Neural cell (in vitro differentiated cells): ENCODE data around the gene PARVG. TPM values are rescaled to one million over a fixed set of nuclear protein-coding genes. Genes with fewer than 3 reads are reported as not detected.

Source experiments
- H2AFZ ChIP-seq: fragments of 200-600, 300-800 bp; sonication (generic), shearing (Covaris generic); 2 replicates; pipeline ENCODE4 v1.6.0; 2014; ENCODE audit warnings: low read depth, mild to moderate bottlenecking, antibody characterized with exemption, low read length, moderate library complexity
- H3F3A ChIP-seq: fragments of 200-600 bp; shearing (Covaris generic); 2 replicates; pipeline ENCODE4 v1.6.1; 2016; ENCODE audit warnings: mild to moderate bottlenecking, moderate library complexity, mixed read lengths, antibody characterized with exemption, low read length; ENCODE audit not compliant: insufficient read depth, poor library complexity, severe bottlenecking
- H3K27ac ChIP-seq: fragments of 200-600, 300-800 bp; sonication (generic), shearing (Covaris generic); 2 replicates; pipeline ENCODE4 v1.5.1; 2014; ENCODE audit warnings: mild to moderate bottlenecking, low read length, moderate library complexity
- H3K27me3 ChIP-seq: fragments of 300-800, 200-600 bp; sonication (generic), shearing (Covaris generic); 2 replicates; pipeline ENCODE4 v1.6.0; 2014; ENCODE audit warnings: mild to moderate bottlenecking, low read depth, low read length, moderate library complexity; ENCODE audit not compliant: insufficient read depth
- H3K36me3 ChIP-seq: fragments of 300-800, 200-600 bp; sonication (generic), shearing (Covaris generic); 2 replicates; pipeline ENCODE4 v1.5.1; 2014; ENCODE audit warnings: mild to moderate bottlenecking, antibody characterized with exemption, low read length, moderate library complexity; ENCODE audit not compliant: insufficient read depth
- H3K4me2 ChIP-seq: fragments of 300-800, 200-600 bp; sonication (generic), shearing (Covaris generic); 2 replicates; pipeline ENCODE4 v1.6.0; 2014; ENCODE audit warnings: mild to moderate bottlenecking, low read length
- H3K4me3 ChIP-seq: fragments of 300-800, 200-600 bp; sonication (generic), shearing (Covaris generic); 2 replicates; pipeline ENCODE4 v1.5.1; 2014; ENCODE audit warnings: mild to moderate bottlenecking, low read length, moderate library complexity
- H3K79me2 ChIP-seq: fragments of 200-600 bp; shearing (Covaris generic); replicated peaks from 2 replicates; pipeline ENCODE4 v1.6.0; 2014; ENCODE audit warnings: mild to moderate bottlenecking, low read length, moderate library complexity; ENCODE audit not compliant: insufficient read depth
- H3K9ac ChIP-seq: fragments of 300-800, 200-600 bp; sonication (generic), shearing (Covaris generic); 2 replicates; pipeline ENCODE4 v1.6.1; 2016; ENCODE audit warnings: mild to moderate bottlenecking, low read length, mixed read lengths
- H3K9me2 ChIP-seq: fragments of 200-600 bp; shearing (Covaris generic); 2 replicates; pipeline ENCODE4 v1.6.1; 2016; ENCODE audit warnings: mild to moderate bottlenecking, low read length, mixed read lengths; ENCODE audit not compliant: insufficient read depth
- H3K9me3 ChIP-seq: fragments of 200-600, 300-800 bp; sonication (generic), shearing (Covaris generic); 2 replicates; pipeline ENCODE4 v1.6.1; 2016; ENCODE audit warnings: mild to moderate bottlenecking, mixed run types, low read length, moderate library complexity, mixed read lengths
- H4K20me1 ChIP-seq: fragments of 200-600 bp; shearing (Covaris generic); 2 replicates; pipeline ENCODE4 v1.6.1; 2016; ENCODE audit warnings: mild to moderate bottlenecking, mixed run types; ENCODE audit not compliant: insufficient read depth
- CTCF ChIP-seq: fragments of 450-650 bp; IDR thresholded peaks from 2 replicates; pipeline ENCODE4 v1.5.1; 2014; ENCODE audit warnings: antibody characterized with exemption, mild to moderate bottlenecking, moderate library complexity; ENCODE audit not compliant: poor library complexity, severe bottlenecking
- EP300 ChIP-seq: fragments of 450-650 bp; conservative IDR thresholded peaks from 2 replicates; pipeline ENCODE4 v1.6.1; 2014; ENCODE audit warnings: antibody characterized with exemption, mild to moderate bottlenecking, moderate library complexity; ENCODE audit not compliant: poor library complexity, severe bottlenecking
- EZH2 ChIP-seq: fragments of 200-600, 300-800 bp; shearing (Covaris generic), sonication (generic); IDR thresholded peaks from 2 replicates; pipeline ENCODE4 v1.6.1; 2014; ENCODE audit warnings: antibody characterized with exemption, low read length, borderline replicate concordance, mild to moderate bottlenecking; ENCODE audit not compliant: insufficient read depth, poor library complexity, severe bottlenecking
- MXI1 ChIP-seq: fragments of 450-650 bp; conservative IDR thresholded peaks from 2 replicates; pipeline ENCODE4 v1.6.1; 2014; ENCODE audit warnings: antibody characterized with exemption, mild to moderate bottlenecking; ENCODE audit not compliant: poor library complexity, severe bottlenecking
- POLR2AphosphoS5 ChIP-seq: IDR thresholded peaks from 2 replicates; pipeline ENCODE4 v1.6.1; 2012
- RAD21 ChIP-seq: fragments of 450-650 bp; conservative IDR thresholded peaks from 2 replicates; pipeline ENCODE4 v1.6.1; 2014; ENCODE audit warnings: antibody characterized with exemption, mild to moderate bottlenecking, moderate library complexity
- REST ChIP-seq: IDR thresholded peaks from 2 replicates; pipeline ENCODE4 v1.6.1; 2012; ENCODE audit warnings: borderline replicate concordance
- SMC3 ChIP-seq: fragments of 450-650 bp; conservative IDR thresholded peaks from 2 replicates; pipeline ENCODE4 v1.6.1; 2014; ENCODE audit warnings: antibody characterized with exemption, mild to moderate bottlenecking, moderate library complexity; ENCODE audit not compliant: poor library complexity
- TAF1 ChIP-seq: IDR thresholded peaks from 2 replicates; pipeline ENCODE4 v1.6.1; 2012; ENCODE audit warnings: low read depth
- polyA plus RNA-seq: library from polyadenylated mRNA; depleted of rRNA; stranded (reverse); fragments of >200 nt; gene quantifications from 2 replicates; pipeline ENCODE4 v1.2.3, GENCODE V29; 2014

The PARVG gene
- polyA plus RNA-seq, 1 donor from 2014 or later, result not detected

GRCh38 chr22:44186121-44186510 lies 5.4 kb downstream of the PARVG start (continued):
- TF ChIP-seq REST, result no peak

GRCh38 chr22:44186737-44187136 lies 6.0 kb downstream of the PARVG start:
- Histone ChIP-seq H3K9ac (no peak overlapping the region), H3K4me3 (no peak overlapping the region), H3K9me3 (no peaks in the 10 kb centered on the region), H3K27ac (no peak overlapping the region), H3F3A (no peaks in the 10 kb centered on the region), H3K4me2 (no peak overlapping the region), H4K20me1 (no peaks in the 10 kb centered on the region), H2AFZ (no peak overlapping the region), H3K79me2 (no peaks in the 10 kb centered on the region), H3K27me3 (no peaks in the 10 kb centered on the region), H3K9me2 (no peaks in the 10 kb centered on the region), H3K36me3 (no peaks in the 10 kb centered on the region)
- no peak for TF ChIP-seq POLR2AphosphoS5
- no peak for TF ChIP-seq RAD21
- TF ChIP-seq MXI1, result no peak
- no peak for TF ChIP-seq EP300
- TF ChIP-seq CTCF, result no peak
- no peak for TF ChIP-seq EZH2
- no peak for TF ChIP-seq REST
- TF ChIP-seq SMC3, result no peak
- TF ChIP-seq TAF1, result no peak
